GM23338 (cell line): ENCODE measurements around the gene TMEM127. TPM values are rescaled to one million over a fixed set of nuclear protein-coding genes. Genes with fewer than 3 reads are reported as not detected.
A peak's percentile ranks its signal among the peaks of the same experiment; 100 is the strongest.

Experiments
- ATAC-seq: fragments of 200-7000 bp; cut with Tn5 transposase; 3 replicates; pipeline ENCODE4 v1.9.1; 2020
- DNase-seq: peaks from one replicate; pipeline ENCODE4 v3.0.0-alpha.2; 2015; ENCODE audit warnings: low spot score
- H2AFZ ChIP-seq: fragments of 200-600 bp; sonication (generic); 2 replicates; pipeline ENCODE4 v1.8.0; 2016; ENCODE audit warnings: antibody characterized with exemption, mild to moderate bottlenecking, moderate library complexity
- H3F3A ChIP-seq: fragments of 200-600 bp; sonication (generic); replicated peaks from 2 replicates; pipeline ENCODE4 v1.8.0; 2017; ENCODE audit warnings: antibody characterized with exemption, mixed run types, low read depth
- H3K27ac ChIP-seq: fragments of 200-600 bp; sonication (generic); 2 replicates; pipeline ENCODE4 v1.6.1; 2016; ENCODE audit warnings: low read depth
- H3K27me3 ChIP-seq: fragments of 200-600 bp; sonication (generic); 2 replicates; pipeline ENCODE4 v1.8.0; 2016; ENCODE audit warnings: mild to moderate bottlenecking, mixed run types, moderate library complexity; ENCODE audit not compliant: insufficient read depth
- H3K36me3 ChIP-seq: fragments of 200-600 bp; sonication (generic); 2 replicates; pipeline ENCODE4 v1.8.0; 2016; ENCODE audit warnings: mild to moderate bottlenecking; ENCODE audit not compliant: insufficient read depth
- H3K4me1 ChIP-seq: fragments of 200-600 bp; sonication (generic); 2 replicates; pipeline ENCODE4 v1.8.0; 2016; ENCODE audit warnings: mild to moderate bottlenecking, moderate library complexity; ENCODE audit not compliant: insufficient read depth
- H3K4me2 ChIP-seq: fragments of 200-600 bp; sonication (generic); 2 replicates; pipeline ENCODE4 v1.7.1; 2017; ENCODE audit warnings: mixed run types
- H3K4me3 ChIP-seq: fragments of 200-600 bp; sonication (generic); 2 replicates; pipeline ENCODE4 v1.6.1; 2016; ENCODE audit warnings: mixed run types
- H3K79me2 ChIP-seq: fragments of 200-600 bp; sonication (generic); replicated peaks from 2 replicates; pipeline ENCODE4 v1.8.0; 2017; ENCODE audit warnings: mild to moderate bottlenecking; ENCODE audit not compliant: insufficient read depth
- H3K9me2 ChIP-seq: fragments of 200-600 bp; sonication (generic); 2 replicates; pipeline ENCODE4 v1.8.0; 2017; ENCODE audit not compliant: insufficient read depth
- H4K20me1 ChIP-seq: fragments of 200-600 bp; sonication (generic); replicated peaks from 2 replicates; pipeline ENCODE4 v1.8.0; 2017; ENCODE audit warnings: mild to moderate bottlenecking; ENCODE audit not compliant: insufficient read depth
- H3K27ac Mint-ChIP-seq: 2 replicates; pipeline ENCODE4 v1.8.0; 2020; ENCODE audit warnings: inconsistent platforms, mild to moderate bottlenecking, moderate library complexity, mixed read lengths
- H3K27me3 Mint-ChIP-seq: 3 replicates; pipeline ENCODE4 v1.8.0; 2022; ENCODE audit warnings: low read depth, mild to moderate bottlenecking, moderate library complexity, mixed read lengths, inconsistent platforms; ENCODE audit not compliant: insufficient read depth, poor library complexity
- H3K36me3 Mint-ChIP-seq: 3 replicates; pipeline ENCODE4 v1.8.0; 2021; ENCODE audit warnings: low read depth, mild to moderate bottlenecking, inconsistent platforms, moderate library complexity, mixed read lengths
- H3K4me1 Mint-ChIP-seq: 3 replicates; pipeline ENCODE4 v1.8.0; 2020; ENCODE audit warnings: mild to moderate bottlenecking, inconsistent platforms, mixed read lengths
- H3K4me3 Mint-ChIP-seq: 3 replicates; pipeline ENCODE4 v1.8.0; 2021; ENCODE audit warnings: moderate library complexity, mild to moderate bottlenecking, inconsistent platforms, mixed read lengths
- H3K9me3 Mint-ChIP-seq: 3 replicates; pipeline ENCODE4 v1.8.0; 2020; ENCODE audit warnings: moderate library complexity, mild to moderate bottlenecking, inconsistent platforms, mixed read lengths
- CREB1 ChIP-seq: fragments of 250-450 bp; sonication (Bioruptor Pico); IDR thresholded peaks from 2 replicates; pipeline ENCODE4 v1.5.0; 2020; ENCODE audit warnings: low read depth, mild to moderate bottlenecking, moderate library complexity
- CTCF ChIP-seq, 2 experiments: fragments of 200-600 bp in 1 of 2; sonication (generic) in 1 of 2; conservative IDR thresholded peaks; 2 replicates each; pipeline versions ENCODE4 v1.5.1 to v1.6.1; 2016 to 2017; ENCODE audit warnings: antibody characterized with exemption in 2 of 2, low read depth in 2 of 2, mild to moderate bottlenecking in 2 of 2, moderate library complexity in 1 of 2
- ETS1 ChIP-seq: IDR thresholded peaks from 2 replicates; pipeline ENCODE4 v1.6.1; 2016; ENCODE audit warnings: antibody characterized with exemption
- EZH2 ChIP-seq: fragments of 200-600 bp; sonication (generic); IDR thresholded peaks from one replicate; pipeline ENCODE4 v1.8.0; 2017; ENCODE audit warnings: antibody characterized with exemption, mild to moderate bottlenecking, low read depth; ENCODE audit not compliant: unreplicated experiment
- EZH2phosphoT487 ChIP-seq: fragments of 200-600 bp; sonication (generic); IDR thresholded peaks from one replicate; pipeline ENCODE4 v1.8.1; 2018; ENCODE audit warnings: antibody characterized with exemption; ENCODE audit not compliant: unreplicated experiment
- JUNB ChIP-seq: IDR thresholded peaks from one replicate; pipeline ENCODE4 v1.6.1; 2016; ENCODE audit warnings: antibody characterized with exemption; ENCODE audit not compliant: unreplicated experiment
- NANOG ChIP-seq: IDR thresholded peaks from 2 replicates; pipeline ENCODE4 v1.6.1; 2016; ENCODE audit warnings: antibody characterized with exemption, borderline replicate concordance
- POLR2AphosphoS5 ChIP-seq: IDR thresholded peaks from 2 replicates; pipeline ENCODE4 v1.6.1; 2016; ENCODE audit warnings: antibody characterized with exemption, low read depth
- REST ChIP-seq: IDR thresholded peaks from one replicate; pipeline ENCODE4 v1.6.1; 2018; ENCODE audit warnings: antibody characterized with exemption; ENCODE audit not compliant: unreplicated experiment
- STAT1 ChIP-seq: IDR thresholded peaks from one replicate; pipeline ENCODE4 v1.6.1; 2016; ENCODE audit warnings: antibody characterized with exemption; ENCODE audit not compliant: unreplicated experiment
- ZNF114 ChIP-seq: fragments of 250-450 bp; sonication (Bioruptor Pico); IDR thresholded peaks from 2 replicates; pipeline ENCODE4 v1.5.0; 2020; ENCODE audit warnings: mild to moderate bottlenecking, moderate library complexity
- ZNF331 ChIP-seq: fragments of 250-450 bp; sonication (Bioruptor Pico); IDR thresholded peaks from 2 replicates; pipeline ENCODE4 v1.5.0; 2020; ENCODE audit warnings: low read depth, mild to moderate bottlenecking, moderate library complexity
- ZNF462 ChIP-seq: fragments of 250-450 bp; sonication (Bioruptor Pico); IDR thresholded peaks from 2 replicates; pipeline ENCODE4 v1.5.0; 2020; ENCODE audit warnings: mild to moderate bottlenecking, moderate library complexity
- polyA plus RNA-seq: library from polyadenylated mRNA; unstranded; fragments of >200 nt; fragmentation: Nextera tagmentation; extraction: Ambion mirVana; gene quantifications from 2 replicates; pipeline ENCODE4 v1.2.1, GENCODE V29; 2016
- total RNA-seq: library from RNA; depleted of rRNA; stranded (reverse); fragments of >200 nt; shearing (Covaris generic); gene quantifications from 2 replicates; pipeline ENCODE4 v1.2.3, GENCODE V29; 2014

TMEM127 gene
- total and polyA plus RNA-seq, 2 experiments from 2014 or later = 4.9 to 19.9 TPM

DNA sequence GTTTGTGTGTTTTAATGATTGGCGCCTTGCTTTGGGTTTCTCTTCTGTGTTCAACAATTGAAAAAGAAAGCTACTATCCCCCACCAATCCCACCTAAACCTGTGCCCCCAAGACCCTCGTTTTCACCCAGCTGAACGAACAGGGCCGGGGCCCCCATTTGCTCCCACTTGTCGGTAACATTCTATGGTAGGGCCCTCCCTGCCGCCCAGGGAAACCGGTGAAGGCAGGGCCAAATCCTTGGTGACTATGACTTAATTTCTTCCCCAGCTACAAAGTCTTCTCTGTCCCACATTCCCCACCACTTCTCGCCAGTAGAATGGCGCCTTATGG, 40.1 kb upstream of the TMEM127 start:
- no peaks in the 10 kb centered on the region; the same call in 1 of the 2 replicates for H3F3A ChIP-seq
- H3K4me1 ChIP-seq = no peaks in the 10 kb centered on the region; the same call in 1 of the 2 replicates
- peaks cover 38% of the 10 kb centered on the region for H3K79me2 ChIP-seq
- no peaks in the 10 kb centered on the region for H3K27me3 ChIP-seq
- H3K27ac ChIP-seq = peak overlapping the region; percentile 90
- H3K4me3 Mint-ChIP-seq = peak overlapping the region; percentile 100
- no peaks in the 10 kb centered on the region for H3K9me3 Mint-ChIP-seq
- no peaks in the 10 kb centered on the region for H3K27me3 Mint-ChIP-seq
- peak overlapping the region; percentile 92 for H3K4me2 ChIP-seq
- H2AFZ ChIP-seq = peak overlapping the region; percentile 25
- peak; percentile 4 for DNase-seq
- peak overlapping the region; percentile 99 for H3K27ac Mint-ChIP-seq
- H3K9me2 ChIP-seq = no peaks in the 10 kb centered on the region
- peaks cover 40% of the 10 kb centered on the region for H3K36me3 Mint-ChIP-seq
- no peak; the same call in 2 of the 3 replicates for ATAC-seq
- H3K4me1 Mint-ChIP-seq = peaks cover 17% of the 10 kb centered on the region
- TF ChIP-seq JUNB (no peak), ETS1 (no peak), ZNF462 (CRISPR knock-in tag) (no peak), POLR2AphosphoS5 (no peak), ZNF331 (CRISPR knock-in tag) (no peak), EZH2 (no peak), NANOG (no peak), REST (no peak), CTCF (conservative IDR thresholded peaks at IDR 0.05; ENCODE audit: low read depth in 2 of 2) (no peak), CREB1 (CRISPR knock-in tag) (no peak), STAT1 (no peak), ZNF114 (CRISPR knock-in tag) (no peak), EZH2phosphoT487 (no peak)
- H3K36me3 ChIP-seq = peaks cover 31% of the 10 kb centered on the region
- peaks cover 11% of the 10 kb centered on the region; the same call in 1 of the 2 replicates for H4K20me1 ChIP-seq
- peak overlapping the region; percentile 75 for H3K4me3 ChIP-seq
